HG03342 (cell line): ENCODE results near the gene METTL22.
"Not testable (repeated sequence)": the region's sequence is repeated elsewhere in the genome, so short reads cannot be mapped to it uniquely, and the experiment has no call there.

Experiments
- ATAC-seq: cut with Tn5 transposase; IDR thresholded peaks from one replicate; pipeline ENCODE4 v1.9.1; 2021; ENCODE audit warnings: mild to moderate bottlenecking, moderate library complexity; ENCODE audit not compliant: unreplicated experiment

The METTL22 gene

GRCh38 chr16:8631373-8631772 lies 9.9 kb downstream of the METTL22 start:
- no peak for ATAC-seq

GRCh38 chr16:8631818-8632465 lies 10.4 kb downstream of the METTL22 start:
- ATAC-seq, result no peak

GRCh38 chr16:8632675-8633182 lies 11.2 kb downstream of the METTL22 start:
- no peak for ATAC-seq

- no peak for ATAC-seq
Observed at GRCh38 chr16:8634991-8635736, 13.7 kb downstream of the METTL22 start.

GRCh38 chr16:8639694-8640093 lies 18.2 kb downstream of the METTL22 start:
- ATAC-seq, result no peak

- no peak for ATAC-seq
Observed at GRCh38 chr16:8641671-8642070, 20.2 kb downstream of the METTL22 start.

GRCh38 chr16:8642146-8642545 lies 20.6 kb downstream of the METTL22 start:
- no peak for ATAC-seq

GRCh38 chr16:8644211-8645140 lies 23.0 kb downstream of the METTL22 start:
- ATAC-seq, result no peak

- no peak for ATAC-seq
Observed at GRCh38 chr16:8645141-8645521, 23.6 kb downstream of the METTL22 start.

- ATAC-seq, result no peak
Observed at GRCh38 chr16:8645831-8646230, 24.3 kb downstream of the METTL22 start.

- ATAC-seq, result no peak
Observed at GRCh38 chr16:8646326-8647053, 25.0 kb downstream of the METTL22 start.

GRCh38 chr16:8647721-8648318 lies 26.3 kb downstream of the METTL22 start:
- no peak for ATAC-seq

- no peak for ATAC-seq
Observed at GRCh38 chr16:8648877-8649276, 27.4 kb downstream of the METTL22 start.

GRCh38 chr16:8649829-8650554 lies 28.5 kb downstream of the METTL22 start:
- ATAC-seq, result no peak

GRCh38 chr16:8651958-8652357 lies 30.5 kb downstream of the METTL22 start:
- not testable (repeated sequence) for ATAC-seq

GRCh38 chr16:8655184-8655717 lies 33.8 kb downstream of the METTL22 start:
- peak; percentile 76 for ATAC-seq

- ATAC-seq, result no peak
Observed at GRCh38 chr16:8656376-8656775, 34.9 kb downstream of the METTL22 start.

GRCh38 chr16:8660841-8661301 lies 39.4 kb downstream of the METTL22 start:
- peak; percentile 67 for ATAC-seq

- no peak for ATAC-seq
Observed at GRCh38 chr16:8661703-8662102, 40.2 kb downstream of the METTL22 start.
